Large intestine (tissue), 3 donors: ENCODE data around the gene TBC1D24. TPM values are rescaled to one million over a fixed set of nuclear protein-coding genes. Genes with fewer than 3 reads are reported as not detected.

ENCODE experiments used
- DNase-seq, 2 donors: peaks; one replicate each; pipeline versions ENCODE4 v3.0.0 to v3.0.0-alpha.2; 2013
- H3K27ac ChIP-seq: one replicate; pipeline ENCODE4 v1.5.1; 2013; ENCODE audit warnings: low read length
- H3K27me3 ChIP-seq: 2 replicates; pipeline ENCODE4 v1.6.1; 2013; ENCODE audit warnings: low read length; ENCODE audit not compliant: control insufficient read depth, insufficient read depth
- H3K36me3 ChIP-seq: 2 replicates; pipeline ENCODE4 v1.6.1; 2013; ENCODE audit warnings: low read length; ENCODE audit not compliant: control insufficient read depth, insufficient read depth
- H3K4me1 ChIP-seq: one replicate; pipeline ENCODE4 v1.6.1; 2013; ENCODE audit warnings: low read length; ENCODE audit not compliant: control insufficient read depth, insufficient read depth
- H3K4me3 ChIP-seq: one replicate; pipeline ENCODE4 v1.5.1; 2013; ENCODE audit warnings: low read length
- H3K9me3 ChIP-seq: one replicate; pipeline ENCODE4 v1.6.1; 2013; ENCODE audit warnings: mild to moderate bottlenecking, low read depth, low read length, moderate library complexity; ENCODE audit not compliant: control insufficient read depth
- WGBS: methylation state at CpG from one replicate; pipeline ENCODE4 v1.1.5; 2013; ENCODE audit warnings: low lambda C conversion rate; ENCODE audit not compliant: insufficient coverage; 5-methylcytosine and 5-hydroxymethylcytosine counted together
- polyA plus RNA-seq: library from polyadenylated mRNA; unstranded; fragments of 120-200 nt; gene quantifications from one replicate; pipeline ENCODE4 v1.2.1, GENCODE V29; 2013

TBC1D24 gene
- polyA plus RNA-seq, 1 donor = 15.1 TPM

DNA sequence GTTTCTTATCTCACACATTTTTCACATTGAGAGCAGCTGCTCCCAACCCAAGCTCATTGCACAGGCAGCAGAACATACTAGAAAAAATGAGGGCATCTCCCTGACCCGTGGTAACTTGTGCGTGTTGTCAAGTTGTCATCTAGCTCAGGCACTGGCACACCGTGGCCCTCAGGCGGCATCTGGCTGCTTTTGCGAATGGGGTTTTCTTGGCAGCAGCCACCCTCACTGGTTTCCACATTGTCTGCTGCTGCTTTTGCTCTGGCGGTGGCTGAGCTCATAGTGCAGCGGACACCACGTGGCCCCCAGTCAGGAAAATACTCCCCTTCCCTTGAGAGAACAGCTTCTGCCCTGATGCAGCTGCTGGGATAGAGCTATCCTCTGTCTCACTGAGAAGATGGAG is 24.4 kb upstream of the TBC1D24 start:
- Histone ChIP-seq H3K4me3 (no peak overlapping the region), H3K36me3 (peaks cover 65% of the 10 kb centered on the region), H3K4me1 (peaks cover 5% of the 10 kb centered on the region), H3K9me3 (no peaks in the 10 kb centered on the region), H3K27me3 (no peaks in the 10 kb centered on the region), H3K27ac (no peak overlapping the region)
- no CpG with 5 or more reads among the region's 8 CpGs for WGBS
- DNase-seq = no peak

DNA sequence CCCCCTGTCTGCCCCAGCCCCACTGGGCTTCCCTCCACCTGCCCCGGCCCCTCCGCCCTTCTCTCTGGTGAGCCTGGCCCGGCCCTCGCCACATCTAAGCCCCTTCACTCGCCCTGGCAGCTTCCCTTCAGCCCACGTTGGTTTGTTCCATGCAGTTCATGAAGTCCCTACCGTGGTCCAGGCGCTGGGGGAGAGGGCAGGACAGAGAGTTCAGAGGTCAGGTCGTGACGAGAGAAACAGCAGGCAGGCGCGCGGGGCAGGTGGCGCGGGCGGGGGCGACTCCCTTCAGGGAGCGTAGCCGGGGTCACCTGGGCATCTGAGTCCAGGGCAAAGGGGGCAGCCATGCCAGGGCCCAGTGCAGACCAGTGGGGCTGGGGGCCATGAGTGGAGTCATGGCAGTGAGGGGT is 23.9 kb upstream of the TBC1D24 start:
- DNase-seq = no peak
- Histone ChIP-seq H3K4me1 (peaks cover 5% of the 10 kb centered on the region), H3K36me3 (peaks cover 63% of the 10 kb centered on the region), H3K27me3 (no peaks in the 10 kb centered on the region), H3K9me3 (no peaks in the 10 kb centered on the region), H3K27ac (no peak overlapping the region), H3K4me3 (no peak overlapping the region)
- no CpG with 5 or more reads among the region's 19 CpGs for WGBS

GRCh38 chr16:2451851-2452320 is 23.0 kb upstream of the TBC1D24 start:
- no CpG with 5 or more reads among the region's 18 CpGs for WGBS
- Histone ChIP-seq H3K9me3 (no peaks in the 10 kb centered on the region), H3K4me3 (no peak overlapping the region), H3K4me1 (no peaks in the 10 kb centered on the region), H3K27ac (no peak overlapping the region), H3K36me3 (peaks cover 63% of the 10 kb centered on the region), H3K27me3 (no peaks in the 10 kb centered on the region)
- DNase-seq = no peak

GRCh38 chr16:2452650-2453049 is 22.3 kb upstream of the TBC1D24 start:
- no peak overlapping the region for H3K27ac ChIP-seq
- no peaks in the 10 kb centered on the region for H3K27me3 ChIP-seq
- H3K4me1 ChIP-seq = no peaks in the 10 kb centered on the region
- no peak overlapping the region for H3K4me3 ChIP-seq
- no CpG with 5 or more reads among the region's 8 CpGs for WGBS
- no peak for DNase-seq
- H3K9me3 ChIP-seq = no peaks in the 10 kb centered on the region
- peaks cover 66% of the 10 kb centered on the region for H3K36me3 ChIP-seq

DNA sequence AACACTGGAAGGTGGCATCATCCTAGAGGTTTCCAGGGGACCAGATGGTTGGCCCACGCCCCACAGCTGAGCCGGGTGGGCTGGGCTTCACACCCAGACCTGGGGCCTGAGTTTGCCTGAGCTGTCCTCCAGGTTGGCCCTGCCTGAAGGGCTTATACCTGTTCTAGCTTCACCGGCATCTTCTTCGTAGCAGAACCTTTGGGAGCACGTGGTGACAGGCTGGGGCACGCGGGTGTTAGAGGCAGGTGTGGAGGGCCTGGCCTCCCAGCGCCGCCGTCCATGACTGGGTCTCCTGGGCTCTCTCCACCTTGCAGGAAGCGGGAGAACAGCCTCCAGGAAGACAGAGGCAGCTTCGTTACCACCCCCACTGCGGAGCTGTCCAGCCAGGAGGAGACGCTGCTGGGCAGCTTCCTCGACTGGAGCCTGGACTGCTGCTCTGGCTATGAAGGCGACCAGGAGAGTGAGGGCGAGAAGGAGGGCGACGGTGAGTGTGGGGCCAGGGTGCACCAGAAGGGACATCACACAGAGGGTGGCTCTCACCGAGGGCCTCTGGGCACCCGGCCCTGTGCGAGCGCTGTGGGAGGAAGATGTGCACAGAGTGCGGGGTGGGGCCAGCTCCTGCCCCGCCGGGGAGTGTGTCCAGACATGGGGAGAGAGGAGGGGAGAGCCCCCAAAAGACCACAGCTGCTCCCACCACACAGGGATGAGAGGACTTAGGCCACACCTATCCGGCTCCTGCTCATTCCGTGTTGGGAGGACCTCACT is 19.7 kb upstream of the TBC1D24 start:
- H3K27me3 ChIP-seq = no peaks in the 10 kb centered on the region
- DNase-seq = no peak
- no CpG with 5 or more reads among the region's 28 CpGs for WGBS
- H3K4me3 ChIP-seq = no peak overlapping the region
- H3K9me3 ChIP-seq = no peaks in the 10 kb centered on the region
- peaks cover 52% of the 10 kb centered on the region for H3K36me3 ChIP-seq
- H3K27ac ChIP-seq = no peak overlapping the region
- H3K4me1 ChIP-seq = peaks cover 7% of the 10 kb centered on the region

DNA sequence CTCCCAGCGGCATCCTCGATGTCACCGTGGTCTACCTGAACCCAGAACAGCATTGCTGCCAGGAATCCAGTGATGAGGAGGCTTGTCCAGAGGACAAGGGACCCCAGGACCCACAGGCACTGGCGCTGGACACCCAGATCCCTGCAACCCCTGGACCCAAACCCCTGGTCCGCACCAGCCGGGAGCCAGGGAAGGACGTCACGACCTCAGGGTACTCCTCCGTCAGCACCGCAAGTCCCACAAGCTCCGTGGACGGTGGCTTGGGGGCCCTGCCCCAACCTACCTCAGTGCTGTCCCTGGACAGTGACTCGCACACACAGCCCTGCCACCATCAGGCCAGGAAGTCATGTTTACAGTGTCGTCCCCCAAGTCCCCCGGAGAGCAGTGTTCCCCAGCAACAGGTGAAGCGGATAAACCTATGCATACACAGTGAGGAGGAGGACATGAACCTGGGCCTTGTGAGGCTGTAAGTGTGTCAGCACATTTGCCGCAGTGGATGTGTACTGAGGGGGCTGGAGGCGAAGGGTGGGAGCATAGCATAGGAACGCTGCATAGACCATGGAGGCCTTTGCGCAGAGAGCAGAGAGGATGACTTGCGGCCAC is 18.3 kb upstream of the TBC1D24 start:
- Histone ChIP-seq H3K27me3 (no peaks in the 10 kb centered on the region), H3K4me1 (peaks cover 12% of the 10 kb centered on the region), H3K27ac (no peak overlapping the region), H3K9me3 (no peaks in the 10 kb centered on the region), H3K4me3 (no peak overlapping the region), H3K36me3 (peaks cover 44% of the 10 kb centered on the region)
- no peak for DNase-seq
- no CpG with 5 or more reads among the region's 21 CpGs for WGBS

DNA sequence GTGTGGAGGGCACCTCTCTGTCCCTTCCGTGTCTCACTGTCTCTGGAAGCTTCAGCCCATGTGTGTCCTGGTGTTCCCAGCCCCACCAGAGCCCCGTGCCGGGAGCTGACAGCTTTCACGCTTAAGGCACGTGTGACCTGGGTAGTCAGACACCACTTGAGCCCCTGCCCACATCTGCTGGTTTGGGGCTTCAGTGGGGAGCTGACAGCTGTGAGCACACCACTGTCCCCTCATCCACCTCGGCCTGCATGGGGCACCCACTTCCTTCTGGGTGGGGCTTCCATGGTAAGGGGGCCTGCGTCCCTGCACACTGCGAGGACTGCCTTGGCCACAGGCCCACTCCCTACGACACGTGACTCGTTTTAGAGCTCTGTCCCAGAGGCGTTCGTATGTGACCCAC is 17.7 kb upstream of the TBC1D24 start:
- Histone ChIP-seq H3K4me1 (peaks cover 12% of the 10 kb centered on the region), H3K9me3 (no peaks in the 10 kb centered on the region), H3K4me3 (no peak overlapping the region), H3K27ac (no peak overlapping the region), H3K36me3 (peaks cover 38% of the 10 kb centered on the region), H3K27me3 (no peaks in the 10 kb centered on the region)
- WGBS = no CpG with 5 or more reads among the region's 13 CpGs
- no peak for DNase-seq

DNA sequence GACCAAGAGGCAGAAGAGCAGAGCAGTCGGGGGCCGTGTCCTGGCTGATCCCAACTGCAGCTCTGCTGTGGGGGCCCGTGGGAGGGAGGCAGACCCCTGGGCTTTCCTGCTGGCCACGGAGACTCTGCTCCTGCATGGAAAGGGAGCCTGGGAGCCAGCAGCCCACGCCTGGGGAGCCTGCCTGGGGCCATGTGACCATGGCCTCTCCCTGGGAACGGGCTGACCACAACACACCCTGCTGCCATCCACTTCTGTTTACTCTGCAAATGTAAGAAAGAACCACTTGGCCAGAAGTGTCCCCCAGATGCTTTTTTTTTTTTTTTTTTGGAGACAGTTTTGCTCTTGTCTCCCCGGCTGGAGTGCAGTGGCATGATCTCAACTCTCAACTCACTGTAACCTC is 17.0 kb upstream of the TBC1D24 start:
- WGBS = no CpG with 5 or more reads among the region's 7 CpGs
- Histone ChIP-seq H3K4me1 (peaks cover 12% of the 10 kb centered on the region), H3K27ac (no peak overlapping the region), H3K9me3 (no peaks in the 10 kb centered on the region), H3K27me3 (no peaks in the 10 kb centered on the region), H3K4me3 (no peak overlapping the region), H3K36me3 (peaks cover 34% of the 10 kb centered on the region)
- no peak for DNase-seq

GRCh38 chr16:2458887-2459646 is 15.9 kb upstream of the TBC1D24 start:
- H3K4me3 ChIP-seq = peak overlapping the region; percentile 59

DNA sequence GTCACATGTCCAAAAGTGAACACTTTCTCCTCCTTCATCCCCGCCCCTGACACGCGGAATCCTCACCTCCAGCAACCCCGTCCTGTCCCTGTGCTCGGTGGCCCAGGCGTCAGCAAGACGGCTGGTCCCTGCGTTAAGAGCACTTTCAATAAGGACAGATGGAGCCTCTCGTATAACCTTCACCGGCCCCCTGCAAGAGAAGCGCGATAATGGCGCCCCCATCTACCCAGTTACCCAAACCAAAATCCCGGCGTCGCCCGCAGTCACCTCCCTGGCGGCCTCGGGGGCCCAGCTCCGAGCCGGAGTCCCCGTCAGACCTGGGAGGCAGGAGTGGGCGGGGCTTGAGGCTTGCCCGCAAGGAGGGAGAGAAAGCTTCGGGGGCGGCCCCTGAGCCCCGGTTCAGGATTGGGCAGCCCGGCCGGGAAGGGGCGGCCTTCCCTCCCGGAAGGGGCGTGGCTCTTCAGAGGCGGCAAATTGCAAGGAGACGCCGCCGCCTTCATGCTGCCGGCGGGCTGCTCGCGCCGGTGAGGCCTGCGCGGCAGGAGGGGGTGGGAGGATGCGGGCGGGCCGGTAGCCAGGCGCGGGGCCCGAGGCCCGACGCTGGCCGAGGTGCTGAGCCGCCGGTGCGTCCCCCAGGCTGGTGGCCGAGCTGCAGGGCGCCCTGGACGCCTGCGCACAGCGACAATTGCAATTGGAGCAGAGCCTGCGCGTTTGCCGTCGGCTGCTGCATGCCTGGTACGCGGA is 15.1 kb upstream of the TBC1D24 start, which contains the start of gene TEDC2:
Gene TEDC2 (plus strand): TSS at position 463 of the 744 bp plus-strand sequence. CDS start 36 bp downstream, at position 499.
- Histone ChIP-seq H3K9me3 (no peaks in the 10 kb centered on the region), H3K4me1 (peaks cover 12% of the 10 kb centered on the region), H3K27ac (no peak within 1 kb of the TSS), H3K36me3 (peaks cover 18% of the 10 kb centered on the region), H3K27me3 (no peaks in the 10 kb centered on the region), H3K4me3 (peak within 1 kb of the TSS; percentile 59)
- no CpG with 5 or more reads among the region's 66 CpGs for WGBS
- DNase-seq = peak; percentile 95

More at GRCh38 chr16:2458887-2459646, 15.9 kb upstream of the TBC1D24 start:
- Histone ChIP-seq H3K27ac (no peak overlapping the region), H3K36me3 (peaks cover 22% of the 10 kb centered on the region), H3K27me3 (no peaks in the 10 kb centered on the region), H3K4me1 (peaks cover 12% of the 10 kb centered on the region), H3K9me3 (no peaks in the 10 kb centered on the region)
- no peak for DNase-seq
- no CpG with 5 or more reads among the region's 18 CpGs for WGBS
